Small intestine (tissue), 7 donors: ENCODE results near the gene DNAH5. TPM values are rescaled to one million over a fixed set of nuclear protein-coding genes. Genes with fewer than 3 reads are reported as not detected.

Source experiments
- DNase-seq, 2 donors: peaks; one replicate each; pipeline versions ENCODE4 v3.0.0 to v3.0.0-alpha.2; 2013
- FAIRE-seq: peaks from 2 replicates; lab custom pipeline; 2012; peaks lifted over from hg19 to GRCh38; lab: Jason Lieb, UNC
- H3K27ac ChIP-seq, 3 donors: one replicate each; pipeline ENCODE4 v1.5.1; 2013; ENCODE audit warnings: low read length in 2 of 3, mild to moderate bottlenecking in 2 of 3, control low read depth in 1 of 3, inconsistent platforms in 1 of 3, low read depth in 1 of 3, moderate library complexity in 1 of 3
- H3K27me3 ChIP-seq, 3 donors: one replicate each; pipeline ENCODE4 v1.6.1; 2013; ENCODE audit warnings: low read length in 3 of 3, inconsistent platforms in 1 of 3; ENCODE audit not compliant: control insufficient read depth in 3 of 3, insufficient read depth in 3 of 3
- H3K36me3 ChIP-seq, 3 donors: one replicate each; pipeline ENCODE4 v1.6.1; 2013; ENCODE audit warnings: low read length in 3 of 3, inconsistent platforms in 1 of 3, low read depth in 1 of 3, mild to moderate bottlenecking in 1 of 3, moderate library complexity in 1 of 3; ENCODE audit not compliant: control insufficient read depth in 3 of 3, insufficient read depth in 2 of 3
- H3K4me1 ChIP-seq, 3 donors: one replicate each; pipeline ENCODE4 v1.6.1; 2013; ENCODE audit warnings: low read length in 2 of 3, inconsistent platforms in 1 of 3, low read depth in 1 of 3, mild to moderate bottlenecking in 1 of 3, moderate library complexity in 1 of 3; ENCODE audit not compliant: control insufficient read depth in 3 of 3, insufficient read depth in 2 of 3
- H3K4me3 ChIP-seq, 3 donors: one replicate each; pipeline ENCODE4 v1.5.1; 2013; ENCODE audit warnings: low read length in 3 of 3, control low read depth in 1 of 3, inconsistent platforms in 1 of 3, low read depth in 1 of 3, mild to moderate bottlenecking in 1 of 3, moderate library complexity in 1 of 3
- H3K9me3 ChIP-seq, 2 donors: one replicate each; pipeline ENCODE4 v1.6.1; 2013; ENCODE audit warnings: low read depth in 1 of 2, low read length in 1 of 2; ENCODE audit not compliant: control insufficient read depth in 2 of 2, insufficient read depth in 1 of 2
- WGBS, 3 donors: extraction: QIAGEN DNeasy Blood & Tissue Kit; methylation state at CpG; one replicate each; pipeline ENCODE4 v1.1.7; 2013; 5-methylcytosine and 5-hydroxymethylcytosine counted together
- polyA plus RNA-seq, 4 donors: library from polyadenylated mRNA; stranded (reverse) in 3 of 4; unstranded in 1 of 4; fragments of 200-250 nt in 3 of 4; fragments of 120-200 nt in 1 of 4; gene quantifications; one replicate each; pipeline versions ENCODE4 v1.2.1 to v1.2.3, GENCODE V29; 2013
- donor health status: healthy with polysubstance abuse.
- donor health status: control.
- donor health status: control.
- donor health status: Bipolar disorder and iron deficiency.
- donor health status: healthy.

Gene DNAH5
- polyA plus RNA-seq, 4 donors, result 0.01 to 0.44 TPM; not detected in 2

GRCh38 chr5:13763719-13764118, 180.8 kb downstream of the DNAH5 start:
- Histone ChIP-seq H3K4me1 (no peaks in the 10 kb centered on the region), H3K27ac (no peak overlapping the region), H3K9me3 (no peaks in the 10 kb centered on the region), H3K36me3 (no peaks in the 10 kb centered on the region), H3K27me3 (no peaks in the 10 kb centered on the region), H3K4me3 (no peak overlapping the region)
- WGBS, 3 donors, result 18 to 52% (median 30%) methylated on average over 3 of the region's 3 CpGs
- FAIRE-seq, result no peak
- DNase-seq, result no peak

- Histone ChIP-seq H3K27ac (no peak overlapping the region), H3K9me3 (no peaks in the 10 kb centered on the region), H3K36me3 (no peaks in the 10 kb centered on the region), H3K4me3 (no peak overlapping the region), H3K27me3 (no peaks in the 10 kb centered on the region), H3K4me1 (no peaks in the 10 kb centered on the region)
- 70 to 79% (median 73%) methylated on average over 6 of the region's 6 CpGs for WGBS, 3 donors
- FAIRE-seq (no peak), DNase-seq (no peak)
These were observed 194.7 kb downstream of the DNAH5 start for GRCh38 chr5:13749766-13750165.

- DNase-seq (no peak), FAIRE-seq (peak; percentile 72)
- no peaks in the 10 kb centered on the region for H3K27me3 ChIP-seq
- no peak overlapping the region for H3K4me3 ChIP-seq
- no peaks in the 10 kb centered on the region for H3K9me3 ChIP-seq
- no peak overlapping the region for H3K27ac ChIP-seq
- H3K36me3 ChIP-seq, result no peaks in the 10 kb centered on the region
- no peaks in the 10 kb centered on the region for H3K4me1 ChIP-seq
These were observed 198.5 kb downstream of the DNAH5 start for GRCh38 chr5:13746026-13746425.

- 30 to 39% (median 36%) methylated on average over 3 of the region's 3 CpGs for WGBS, 3 donors
- no peak for FAIRE-seq
- Histone ChIP-seq H3K9me3 (no peaks in the 10 kb centered on the region), H3K4me3 (no peak overlapping the region), H3K4me1 (no peaks in the 10 kb centered on the region), H3K27ac (no peak overlapping the region), H3K36me3 (no peaks in the 10 kb centered on the region), H3K27me3 (no peaks in the 10 kb centered on the region)
- no peak for DNase-seq
These were observed 199.0 kb downstream of the DNAH5 start for GRCh38 chr5:13745508-13745907.

GRCh38 chr5:13740471-13740870, 204.0 kb downstream of the DNAH5 start:
- H3K27me3 ChIP-seq, result no peaks in the 10 kb centered on the region
- H3K27ac ChIP-seq, result no peak overlapping the region
- no peaks in the 10 kb centered on the region for H3K4me1 ChIP-seq
- no peaks in the 10 kb centered on the region for H3K36me3 ChIP-seq
- DNase-seq (no peak), FAIRE-seq (no peak)
- H3K9me3 ChIP-seq, result no peaks in the 10 kb centered on the region
- 46 to 60% (median 52%) methylated on average over 2 of the region's 2 CpGs for WGBS, 3 donors
- H3K4me3 ChIP-seq, result no peak overlapping the region

- no peak for DNase-seq
- no peaks in the 10 kb centered on the region for H3K36me3 ChIP-seq
- no peak for FAIRE-seq
- H3K9me3 ChIP-seq, result no peaks in the 10 kb centered on the region
- H3K27me3 ChIP-seq, result no peaks in the 10 kb centered on the region
- no peak overlapping the region for H3K27ac ChIP-seq
- no peaks in the 10 kb centered on the region for H3K4me1 ChIP-seq
- 55 to 84% (median 61%) methylated on average over 5 of the region's 5 CpGs for WGBS, 3 donors
- H3K4me3 ChIP-seq, result no peak overlapping the region
These were observed 205.0 kb downstream of the DNAH5 start for GRCh38 chr5:13739479-13739878.

- FAIRE-seq, result no peak
- no peaks in the 10 kb centered on the region for H3K27me3 ChIP-seq
- no peaks in the 10 kb centered on the region for H3K36me3 ChIP-seq
- H3K27ac ChIP-seq, result no peak overlapping the region
- no peak for DNase-seq
- no peaks in the 10 kb centered on the region for H3K4me1 ChIP-seq
- peaks cover 0 to 3% of the 10 kb centered on the region in 2 donors for H3K9me3 ChIP-seq
- no peak overlapping the region for H3K4me3 ChIP-seq
- 91 to 94% (median 94%) methylated on average over 11 of the region's 11 CpGs for WGBS, 3 donors
These were observed 208.8 kb downstream of the DNAH5 start for GRCh38 chr5:13735691-13736090.

- H3K4me3 ChIP-seq, result no peak overlapping the region
- no peaks in the 10 kb centered on the region for H3K36me3 ChIP-seq
- H3K27ac ChIP-seq, result no peak overlapping the region
- H3K9me3 ChIP-seq, result peaks cover 0 to 3% of the 10 kb centered on the region in 2 donors
- no peaks in the 10 kb centered on the region for H3K4me1 ChIP-seq
- no peak for DNase-seq
- no peaks in the 10 kb centered on the region for H3K27me3 ChIP-seq
- no peak for FAIRE-seq
- 81 to 86% (median 83%) methylated on average over 6 of the region's 6 CpGs for WGBS, 3 donors
These were observed 213.3 kb downstream of the DNAH5 start for GRCh38 chr5:13731121-13731628.

DNA sequence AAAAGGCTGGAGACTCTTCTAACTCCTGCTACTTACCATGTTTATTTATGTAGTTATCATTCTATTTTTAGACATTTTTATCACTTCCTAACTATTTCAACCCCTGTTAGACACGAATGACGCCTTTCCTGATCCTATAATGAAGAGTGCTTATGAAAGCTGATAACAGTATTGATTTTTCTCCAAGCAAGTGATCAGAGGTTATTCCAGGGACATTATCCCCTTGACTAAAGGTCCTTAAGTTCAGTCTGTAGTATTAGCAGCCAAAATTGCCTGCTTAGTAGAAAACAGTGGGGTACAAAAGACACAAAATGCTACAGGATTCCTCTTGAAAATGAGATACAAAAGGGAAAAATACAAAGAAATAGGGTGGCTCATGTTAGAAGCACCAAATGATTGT, 235.6 kb downstream of the DNAH5 start:
- Histone ChIP-seq H3K36me3 (no peaks in the 10 kb centered on the region), H3K27ac (no peak overlapping the region), H3K9me3 (peaks cover 0 to 4% of the 10 kb centered on the region in 2 donors), H3K27me3 (no peaks in the 10 kb centered on the region), H3K4me1 (no peaks in the 10 kb centered on the region), H3K4me3 (no peak overlapping the region)
- no peak for FAIRE-seq
- DNase-seq, result peak; percentile 12 to 18
- 11 to 25% (median 21%) methylated on average over 2 of the region's 2 CpGs for WGBS, 3 donors
